ENCODE results near the gene JCAD.
"Not testable (repeated sequence)": the region's sequence is repeated elsewhere in the genome, so short reads cannot be mapped to it uniquely, and the experiment has no call there.

GRCh38 chr10:30005116-30005515 is 54.3 kb downstream of the JCAD start:
- not testable (repeated sequence) for TF ChIP-seq EZH2 (IDR thresholded peaks at IDR 0.05; ENCODE audit: low read length, missing control alignments); CTCF (conservative IDR thresholded peaks at IDR 0.05 in 1 of 2, IDR thresholded peaks at IDR 0.05 in 1 of 2; ENCODE audit: low read depth in 1 of 2, low read length in 2 of 2)
